ENCODE results near the gene GRM3. TPM values are rescaled to one million over a fixed set of nuclear protein-coding genes. Genes with fewer than 3 reads are reported as not detected.

The GRM3 gene
- total RNA-seq (2014; rRNA removed; shearing (Covaris generic)) (not detected in 2 replicates), total RNA-seq (2022) (not detected in 2 replicates), Bru-seq, nascent RNA (not detected), BruChase-seq, experiment 1, labeled RNA remaining after a 6-hour chase (percentile 0 among the genes with signal in this experiment), BruChase-seq, experiment 2, labeled RNA remaining after a 2-hour chase (not detected)
- long read RNA-seq, result 0 reads

DNA sequence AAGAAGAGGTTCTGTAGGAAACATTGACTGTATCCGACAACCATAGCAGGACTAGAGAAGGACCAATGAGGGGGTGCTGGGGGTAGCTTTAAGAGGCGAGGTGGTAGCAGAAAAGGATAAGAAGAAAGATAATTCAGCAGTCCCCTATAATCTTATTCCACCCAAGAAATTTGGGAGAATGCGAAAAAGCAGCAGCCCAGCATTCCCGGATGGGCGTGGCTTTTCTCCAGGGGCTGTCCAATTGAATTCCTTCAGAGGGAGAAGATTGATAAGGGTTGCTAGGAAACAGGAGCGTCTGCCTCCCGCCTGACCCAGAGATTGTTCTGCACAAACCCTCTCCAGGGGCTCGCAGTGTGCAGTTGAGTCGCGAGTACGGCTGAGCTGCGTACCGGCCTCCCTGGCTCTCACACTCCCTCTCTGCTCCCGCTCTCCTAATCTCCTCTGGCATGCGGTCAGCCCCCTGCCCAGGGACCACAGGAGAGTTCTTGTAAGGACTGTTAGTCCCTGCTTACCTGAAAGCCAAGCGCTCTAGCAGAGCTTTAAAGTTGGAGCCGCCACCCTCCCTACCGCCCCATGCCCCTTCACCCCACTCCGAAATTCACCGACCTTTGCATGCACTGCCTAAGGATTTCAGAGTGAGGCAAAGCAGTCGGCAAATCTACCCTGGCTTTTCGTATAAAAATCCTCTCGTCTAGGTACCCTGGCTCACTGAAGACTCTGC, at the start of gene GRM3:
Gene GRM3, plus strand, starts transcription at position 349 of the 721 bp plus-strand sequence. CDS start 121,237 bp downstream, outside the sequence.
- Histone ChIP-seq H2AFZ (ENCODE audit: low read length) (no peak within 1 kb of the TSS), H4K20me1 (ENCODE audit: insufficient read depth, low read length) (no peaks in the 10 kb centered on the region), H3K27ac (ENCODE audit: low read depth, low read length, poor library complexity, severe bottlenecking) (no peak within 1 kb of the TSS), H3K9me3 (ENCODE audit: low read length) (no peaks in the 10 kb centered on the region), H3K4me1 (ENCODE audit: insufficient read depth, low read length, poor library complexity, severe bottlenecking) (no peaks in the 10 kb centered on the region), H3K36me3 (ENCODE audit: insufficient read depth, low read length) (no peaks in the 10 kb centered on the region), H3K9me2 (ENCODE audit: insufficient read depth, low read length) (no peaks in the 10 kb centered on the region), H3K4me2 (ENCODE audit: low read length) (no peak within 1 kb of the TSS), H3K4me3 (ENCODE audit: low read depth, low read length, poor library complexity, severe bottlenecking) (no peak within 1 kb of the TSS), H3K79me2 (ENCODE audit: insufficient read depth, low read depth, low read length) (no peaks in the 10 kb centered on the region)
- BruUV-seq (replicated peaks), result no TSS peak
- TF ChIP-seq CTCF (conservative IDR thresholded peaks at IDR 0.05; ENCODE audit: low read length), result no peak
- no peak for TF ChIP-seq EZH2phosphoT487 (IDR thresholded peaks at IDR 0.05; ENCODE audit: borderline replicate concordance, low read depth, low read length)
- intact Hi-C loops (cut with micrococcal nuclease; ENCODE audit: unreplicated experiment), result no loop called here
- CTCF ChIA-PET (ENCODE audit: unreplicated experiment), result no interaction called here
- POLR2A ChIA-PET, result interaction anchor here (0.7 kb wide), 1 partner anchor 14 kb away, joined by 4 read pairs; no protein-coding TSS in a partner anchor
- no peak for DNase-seq (ENCODE audit: low spot score)

- H3K79me2 ChIP-seq (ENCODE audit: insufficient read depth, low read depth, low read length), result no peaks in the 10 kb centered on the region
- H3K4me3 ChIP-seq (ENCODE audit: low read depth, low read length, poor library complexity, severe bottlenecking), result no peak overlapping the region
- BruUV-seq (replicated peaks), result no TSS peak
- no peaks in the 10 kb centered on the region for H3K9me2 ChIP-seq (ENCODE audit: insufficient read depth, low read length)
- no peak overlapping the region for H3K4me2 ChIP-seq (ENCODE audit: low read length)
- H3K36me3 ChIP-seq (ENCODE audit: insufficient read depth, low read length), result no peaks in the 10 kb centered on the region
- TF ChIP-seq EZH2phosphoT487 (IDR thresholded peaks at IDR 0.05; ENCODE audit: borderline replicate concordance, low read depth, low read length), result no peak
- TF ChIP-seq CTCF (conservative IDR thresholded peaks at IDR 0.05; ENCODE audit: low read length), result no peak
- POLR2A ChIA-PET, result interaction anchor here (1.0 to 1.1 kb wide), 2 partner anchors 15 to 68 kb away, joined by 3 read pairs; no protein-coding TSS in a partner anchor
- intact Hi-C loops (cut with micrococcal nuclease; ENCODE audit: unreplicated experiment), result no loop called here
- CTCF ChIA-PET (ENCODE audit: unreplicated experiment), result no interaction called here
- no peaks in the 10 kb centered on the region for H3K4me1 ChIP-seq (ENCODE audit: insufficient read depth, low read length, poor library complexity, severe bottlenecking)
- H3K9me3 ChIP-seq (ENCODE audit: low read length), result no peaks in the 10 kb centered on the region
- DNase-seq (ENCODE audit: low spot score), result no peak
- H3K27ac ChIP-seq (ENCODE audit: low read depth, low read length, poor library complexity, severe bottlenecking), result no peak overlapping the region
- no peaks in the 10 kb centered on the region for H4K20me1 ChIP-seq (ENCODE audit: insufficient read depth, low read length)
- H2AFZ ChIP-seq (ENCODE audit: low read length), result no peak overlapping the region
These were observed 45.4 kb upstream of the GRM3 start for GRCh38 chr7:86598311-86598710.

DNA sequence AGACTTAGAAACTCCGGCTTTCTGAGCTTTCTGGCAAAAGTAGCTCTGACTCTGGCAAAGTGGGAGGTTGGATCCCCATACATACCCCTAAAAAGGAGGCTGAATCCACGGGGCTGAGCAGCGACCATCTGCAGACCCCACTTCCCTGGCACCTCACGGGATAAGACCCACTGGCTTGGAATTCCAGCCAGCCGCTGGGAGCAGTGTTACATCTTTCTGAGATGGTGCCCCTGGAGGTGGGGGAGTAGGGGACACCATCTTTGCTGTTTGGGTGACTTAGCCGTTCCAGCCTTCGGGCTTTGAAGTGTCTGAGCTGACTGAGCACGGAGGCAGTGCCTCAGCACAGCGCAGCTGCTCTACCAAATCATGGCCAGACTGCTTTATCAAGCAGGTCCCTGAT, 45.0 kb upstream of the GRM3 start:
- Histone ChIP-seq H3K4me1 (ENCODE audit: insufficient read depth, low read length, poor library complexity, severe bottlenecking) (no peaks in the 10 kb centered on the region), H3K9me2 (ENCODE audit: insufficient read depth, low read length) (no peaks in the 10 kb centered on the region), H3K27ac (ENCODE audit: low read depth, low read length, poor library complexity, severe bottlenecking) (no peak overlapping the region), H3K4me3 (ENCODE audit: low read depth, low read length, poor library complexity, severe bottlenecking) (no peak overlapping the region), H4K20me1 (ENCODE audit: insufficient read depth, low read length) (no peaks in the 10 kb centered on the region), H3K79me2 (ENCODE audit: insufficient read depth, low read depth, low read length) (no peaks in the 10 kb centered on the region), H3K36me3 (ENCODE audit: insufficient read depth, low read length) (no peaks in the 10 kb centered on the region), H3K4me2 (ENCODE audit: low read length) (no peak overlapping the region), H2AFZ (ENCODE audit: low read length) (no peak overlapping the region), H3K9me3 (ENCODE audit: low read length) (no peaks in the 10 kb centered on the region)
- intact Hi-C loops (cut with micrococcal nuclease; ENCODE audit: unreplicated experiment), result no loop called here
- ChIA-PET CTCF (ENCODE audit: unreplicated experiment) (no interaction called here), POLR2A (interaction anchor here (1.1 kb wide), 1 partner anchor 15 kb away, joined by 3 read pairs; no protein-coding TSS in a partner anchor)
- BruUV-seq (replicated peaks), result no TSS peak
- TF ChIP-seq EZH2phosphoT487 (IDR thresholded peaks at IDR 0.05; ENCODE audit: borderline replicate concordance, low read depth, low read length) (no peak), CTCF (conservative IDR thresholded peaks at IDR 0.05; ENCODE audit: low read length) (no peak)
- DNase-seq (ENCODE audit: low spot score), result no peak

Measured in OCI-LY7 (cell line).